Lower lobe of right lung (tissue), 2 donors: ENCODE measurements around the gene EMC10. TPM values are rescaled to one million over a fixed set of nuclear protein-coding genes. Genes with fewer than 3 reads are reported as not detected.
A peak's percentile ranks its signal among the peaks of the same experiment; 100 is the strongest.

Experiments
- ATAC-seq, 2 donors: fragments of 200-7000 bp; cut with Tn5 transposase; one replicate each; pipeline ENCODE4 v1.9.1; 2020 to 2022; ENCODE audit warnings: mild to moderate bottlenecking in 2 of 2, moderate library complexity in 2 of 2
- DNase-seq: peaks from one replicate; pipeline ENCODE4 v3.0.0-alpha.2; 2020
- H3K27ac ChIP-seq: fragments of 200-600 bp; one replicate; pipeline ENCODE4 v1.8.0; 2022
- H3K27me3 ChIP-seq: fragments of 200-600 bp; one replicate; pipeline ENCODE4 v1.8.0; 2022; ENCODE audit warnings: low read depth
- H3K36me3 ChIP-seq: fragments of 200-600 bp; one replicate; pipeline ENCODE4 v1.8.0; 2022; ENCODE audit warnings: mild to moderate bottlenecking
- H3K4me1 ChIP-seq: fragments of 200-600 bp; one replicate; pipeline ENCODE4 v1.8.0; 2022
- H3K4me3 ChIP-seq: fragments of 200-600 bp; one replicate; pipeline ENCODE4 v1.8.0; 2022; ENCODE audit warnings: mild to moderate bottlenecking
- H3K9me3 ChIP-seq: fragments of 200-600 bp; one replicate; pipeline ENCODE4 v1.8.0; 2022
- intact Hi-C: fragments of 100-400 bp; cut with DNase I; formaldehyde crosslinking; loops from one replicate; pipeline ENCODE4 v1.11.0; 2022
- total RNA-seq: library from RNA; stranded (reverse); fragmentation: NEBNext Ultra II Directional; extraction: Animal tissue kit (Norgen Biotek cat#: 25700); gene quantifications from one replicate; pipeline ENCODE4 v1.2.1, GENCODE V29; 2021
- TF ChIP-seq, protein P1 (sequence below): fragments of 200-600 bp; IDR thresholded peaks from one replicate; pipeline ENCODE4 v1.8.0; 2022; ENCODE audit warnings: antibody characterized with exemption, mild to moderate bottlenecking
- donor health status: DM: no; HTN: yes; CAD: no; lungs with severe emphysema.

Gene EMC10
- total RNA-seq, 1 donor from 2014 or later: 95.6 TPM

DNA sequence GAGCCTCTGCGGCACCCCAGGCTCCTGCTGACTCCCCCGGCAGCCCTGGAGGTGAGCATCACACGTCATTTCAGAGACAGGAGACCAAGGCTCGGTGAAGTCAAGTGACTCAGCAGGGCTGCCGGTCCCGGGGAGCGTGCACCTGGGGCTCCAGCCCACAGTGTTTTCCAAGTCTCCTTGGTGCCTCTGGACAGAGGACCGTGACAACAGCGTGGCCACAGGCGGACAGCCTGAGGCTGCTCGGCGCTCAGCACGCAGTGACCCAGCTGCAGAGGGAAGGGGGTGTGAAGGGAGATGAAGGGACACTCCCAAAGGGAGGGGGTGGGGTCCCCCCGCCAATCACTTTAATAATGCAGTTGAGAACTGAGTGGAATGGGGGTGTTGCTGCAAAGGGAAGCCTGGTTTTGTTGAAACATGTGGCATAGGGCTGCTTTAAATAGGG, 54.9 kb downstream of the EMC10 start:
- Histone ChIP-seq H3K4me3 (no peak overlapping the region), H3K4me1 (no peaks in the 10 kb centered on the region), H3K27me3 (peaks cover 15% of the 10 kb centered on the region), H3K27ac (no peak overlapping the region), H3K36me3 (no peaks in the 10 kb centered on the region), H3K9me3 (no peaks in the 10 kb centered on the region)
- TF ChIP-seq, protein P1, sequence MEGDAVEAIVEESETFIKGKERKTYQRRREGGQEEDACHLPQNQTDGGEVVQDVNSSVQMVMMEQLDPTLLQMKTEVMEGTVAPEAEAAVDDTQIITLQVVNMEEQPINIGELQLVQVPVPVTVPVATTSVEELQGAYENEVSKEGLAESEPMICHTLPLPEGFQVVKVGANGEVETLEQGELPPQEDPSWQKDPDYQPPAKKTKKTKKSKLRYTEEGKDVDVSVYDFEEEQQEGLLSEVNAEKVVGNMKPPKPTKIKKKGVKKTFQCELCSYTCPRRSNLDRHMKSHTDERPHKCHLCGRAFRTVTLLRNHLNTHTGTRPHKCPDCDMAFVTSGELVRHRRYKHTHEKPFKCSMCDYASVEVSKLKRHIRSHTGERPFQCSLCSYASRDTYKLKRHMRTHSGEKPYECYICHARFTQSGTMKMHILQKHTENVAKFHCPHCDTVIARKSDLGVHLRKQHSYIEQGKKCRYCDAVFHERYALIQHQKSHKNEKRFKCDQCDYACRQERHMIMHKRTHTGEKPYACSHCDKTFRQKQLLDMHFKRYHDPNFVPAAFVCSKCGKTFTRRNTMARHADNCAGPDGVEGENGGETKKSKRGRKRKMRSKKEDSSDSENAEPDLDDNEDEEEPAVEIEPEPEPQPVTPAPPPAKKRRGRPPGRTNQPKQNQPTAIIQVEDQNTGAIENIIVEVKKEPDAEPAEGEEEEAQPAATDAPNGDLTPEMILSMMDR: no peak
- intact Hi-C loops: no loop called here
- peak in 1 of 2 donors; percentile 27 for ATAC-seq
- no peak for DNase-seq

DNA sequence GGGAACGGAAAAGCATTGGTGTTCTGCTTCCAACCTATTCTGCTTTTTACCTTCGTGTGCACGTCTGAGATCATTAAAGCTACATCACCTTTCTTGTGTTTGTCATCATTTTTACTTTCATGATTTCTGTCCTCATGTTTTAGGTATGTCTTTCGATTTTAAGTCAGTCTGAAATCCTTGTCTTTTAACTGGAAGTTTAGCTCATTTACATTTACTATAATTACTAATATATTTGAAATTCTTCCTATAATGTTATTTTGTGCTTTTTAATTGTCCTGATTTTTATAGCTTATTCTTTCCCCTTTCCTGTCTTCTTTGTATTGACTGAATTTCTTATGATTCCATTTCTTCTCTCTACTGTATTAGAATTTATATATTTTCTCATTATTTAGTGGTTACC, 56.6 kb downstream of the EMC10 start:
- Histone ChIP-seq H3K9me3 (no peaks in the 10 kb centered on the region), H3K36me3 (no peaks in the 10 kb centered on the region), H3K4me1 (no peaks in the 10 kb centered on the region), H3K4me3 (no peak overlapping the region), H3K27ac (no peak overlapping the region), H3K27me3 (peaks cover 15% of the 10 kb centered on the region)
- intact Hi-C loops: no loop called here
- ATAC-seq (no peak), DNase-seq (no peak)
- TF ChIP-seq, protein P1: no peak

DNA sequence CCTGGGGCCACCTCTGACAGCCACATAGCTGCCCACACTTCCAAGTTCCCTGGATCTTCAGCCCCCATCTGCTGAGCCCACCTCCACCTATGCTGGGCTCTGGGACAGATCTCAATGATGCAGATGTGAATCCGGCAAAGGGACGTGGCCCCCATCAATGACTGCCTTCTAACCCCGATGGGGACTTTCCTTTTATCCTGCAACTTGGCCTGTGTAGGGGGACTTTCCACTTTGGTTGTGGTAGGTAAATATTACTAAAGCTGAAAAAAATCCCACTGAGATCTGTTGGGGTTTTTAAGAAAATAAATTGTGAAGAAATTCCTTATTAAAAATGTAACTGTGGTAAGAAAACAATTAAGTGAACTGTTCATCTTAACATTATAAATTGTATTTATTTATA, 58.2 kb downstream of the EMC10 start:
- intact Hi-C loops: no loop called here
- no peak overlapping the region for H3K4me3 ChIP-seq
- H3K9me3 ChIP-seq: no peaks in the 10 kb centered on the region
- H3K27me3 ChIP-seq: peaks cover 9% of the 10 kb centered on the region
- DNase-seq (no peak), ATAC-seq (no peak)
- no peaks in the 10 kb centered on the region for H3K36me3 ChIP-seq
- no peaks in the 10 kb centered on the region for H3K4me1 ChIP-seq
- H3K27ac ChIP-seq: no peak overlapping the region
- TF ChIP-seq, protein P1: no peak

DNA sequence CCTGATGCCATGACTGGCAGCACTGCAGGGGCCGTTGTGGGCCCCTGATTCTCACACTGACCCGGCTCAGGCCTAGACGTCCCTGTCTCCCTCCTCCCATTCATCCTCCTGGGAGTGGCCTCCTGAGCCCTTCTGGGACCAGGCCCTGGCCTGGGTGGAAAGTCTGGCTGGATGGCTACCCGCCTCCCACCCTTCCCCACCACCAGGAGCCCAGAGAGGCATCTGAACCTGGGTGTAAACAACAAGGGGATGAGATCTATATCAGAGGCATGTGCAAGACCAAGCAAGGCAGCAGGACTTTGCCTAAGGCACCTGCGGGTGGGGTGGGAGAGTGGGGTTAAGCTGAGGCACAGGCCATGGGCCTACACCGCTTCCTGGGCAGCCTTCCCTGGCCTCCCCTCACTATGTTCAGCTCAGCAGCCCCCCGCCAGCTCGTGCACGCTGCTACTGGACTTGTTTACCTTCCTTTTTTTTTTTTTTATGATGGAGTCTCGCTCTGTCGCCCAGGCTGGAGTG, 59.4 kb downstream of the EMC10 start:
- intact Hi-C loops: no loop called here

DNA sequence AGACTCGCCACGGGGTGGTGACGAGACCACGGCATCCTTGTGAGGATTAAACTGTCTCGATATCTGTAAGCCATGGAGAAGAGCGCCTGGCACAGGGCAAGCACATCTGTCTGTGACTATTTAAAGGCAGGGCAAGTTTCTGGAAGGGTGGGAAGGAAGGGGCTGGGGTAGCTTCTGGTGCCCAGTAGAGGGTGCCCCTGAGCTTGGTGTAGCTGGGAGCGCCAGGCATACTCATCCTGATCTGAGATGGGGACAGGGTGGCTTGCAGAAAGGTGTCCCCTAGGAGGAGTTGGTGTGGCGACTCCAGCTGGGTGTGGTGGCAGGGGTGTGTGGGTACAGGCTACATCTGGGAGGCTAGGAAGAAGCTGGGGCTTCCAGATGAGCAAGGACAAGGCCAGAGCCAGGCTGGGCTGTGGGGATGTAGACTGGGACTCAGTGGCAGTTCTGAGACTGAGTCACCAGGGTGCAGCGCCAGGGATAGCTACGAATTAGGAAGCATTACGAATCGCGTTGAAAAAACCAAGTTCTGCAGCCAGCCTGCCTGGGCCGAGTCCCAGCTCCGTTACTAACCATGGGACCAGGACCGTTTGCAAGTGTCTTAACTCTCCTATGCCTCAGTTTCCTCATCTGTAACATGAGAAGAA, 60.5 kb downstream of the EMC10 start:
- intact Hi-C loops: no loop called here
- ATAC-seq: peak in 1 of 2 donors; percentile 14

More for the DNA sequence above, 59.4 kb downstream of the EMC10 start:
- Histone ChIP-seq H3K36me3 (no peaks in the 10 kb centered on the region), H3K9me3 (no peaks in the 10 kb centered on the region), H3K27ac (no peak overlapping the region), H3K4me1 (no peaks in the 10 kb centered on the region), H3K4me3 (no peak overlapping the region), H3K27me3 (peaks cover 17% of the 10 kb centered on the region)
- no peak for DNase-seq
- no peak for ATAC-seq
- TF ChIP-seq, protein P1: no peak

More for the DNA sequence above, 60.5 kb downstream of the EMC10 start:
- Histone ChIP-seq H3K27ac (no peak overlapping the region), H3K27me3 (peaks cover 12% of the 10 kb centered on the region), H3K36me3 (no peaks in the 10 kb centered on the region), H3K4me1 (no peaks in the 10 kb centered on the region), H3K4me3 (no peak overlapping the region), H3K9me3 (no peaks in the 10 kb centered on the region)
- DNase-seq: no peak
- TF ChIP-seq, protein P1: no peak
